NCI-H510A treated with DMSO at 0.1 percent for 48 hours (cell line): Measurements from ENCODE around the gene CCNG1.
A peak's percentile ranks its signal among the peaks of the same experiment; 100 is the strongest.
"Not testable (repeated sequence)": the region's sequence is repeated elsewhere in the genome, so short reads cannot be mapped to it uniquely, and the experiment has no call there.

ENCODE experiments used
- DNase-seq: peaks from one replicate; lab custom pipeline; 2025; lab: John Stamatoyannopoulos, UW

Gene CCNG1

DNA sequence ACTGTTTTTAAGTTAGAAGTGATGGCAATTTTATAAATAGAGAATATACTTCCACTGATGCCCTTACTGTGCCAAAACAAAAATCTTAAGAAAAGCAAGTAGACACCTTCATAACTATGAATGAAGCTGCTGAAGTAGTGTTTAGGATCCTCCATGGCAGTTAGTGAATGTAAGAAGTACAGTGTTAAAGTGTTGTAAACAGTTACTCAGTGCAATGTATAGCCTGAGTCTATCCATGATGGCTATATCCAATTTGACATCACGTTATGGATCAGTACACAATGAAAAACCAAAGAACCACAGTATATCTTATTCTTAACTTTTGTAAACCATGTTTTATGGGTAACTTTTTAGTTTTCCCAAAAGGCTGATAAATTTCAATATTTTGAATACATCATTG is 7.1 kb downstream of the CCNG1 start:
- DNase-seq, result no peak

GRCh38 chr5:163445345-163445744 is 8.0 kb downstream of the CCNG1 start:
- DNase-seq, result no peak

GRCh38 chr5:163447191-163447590 is 9.8 kb downstream of the CCNG1 start:
- no peak for DNase-seq

- DNase-seq, result no peak
Measured at GRCh38 chr5:163447875-163448274, 10.5 kb downstream of the CCNG1 start.

GRCh38 chr5:163448491-163448890 is 11.1 kb downstream of the CCNG1 start:
- DNase-seq, result no peak

- DNase-seq, result no peak
Measured at GRCh38 chr5:163451489-163451888, 14.1 kb downstream of the CCNG1 start.

DNA sequence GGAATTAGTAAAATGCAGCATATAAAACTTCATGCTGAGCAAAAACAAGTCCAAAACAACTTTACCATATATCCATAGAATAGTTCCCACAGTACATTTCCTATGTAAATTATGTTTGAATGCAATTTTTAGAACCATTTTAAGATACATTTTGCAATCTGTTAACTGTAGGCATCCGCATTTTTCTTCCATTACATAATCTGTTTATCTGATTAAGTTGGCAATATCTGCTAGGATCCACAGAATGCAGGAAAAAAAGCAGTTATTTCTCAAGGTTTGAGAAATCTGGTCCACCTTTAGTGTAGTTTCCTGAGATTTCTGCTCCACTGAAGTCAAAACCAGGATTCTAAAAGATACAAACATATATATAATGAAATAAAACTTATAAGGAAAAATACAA is 16.3 kb downstream of the CCNG1 start:
- no peak for DNase-seq

DNA sequence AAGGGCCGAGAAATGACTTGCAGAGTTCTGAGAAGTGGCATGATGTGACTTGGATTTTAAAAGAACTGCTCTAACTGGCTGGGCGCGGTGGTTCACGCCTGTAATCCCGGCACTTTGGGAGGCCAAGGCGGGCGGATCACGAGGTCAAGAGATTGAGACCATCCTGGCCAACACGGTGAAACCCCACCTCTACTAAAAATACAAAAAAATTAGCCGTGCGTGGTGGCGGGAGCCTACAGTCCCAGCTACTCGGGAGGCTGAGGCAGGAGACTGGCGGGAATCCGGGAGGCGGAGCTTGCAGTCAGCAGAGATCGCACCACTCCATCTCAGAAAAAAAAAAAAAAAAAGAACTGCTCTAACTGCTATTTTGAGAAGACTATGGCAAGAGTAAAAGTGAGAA is 18.0 kb downstream of the CCNG1 start:
- DNase-seq, result not testable (repeated sequence)

DNA sequence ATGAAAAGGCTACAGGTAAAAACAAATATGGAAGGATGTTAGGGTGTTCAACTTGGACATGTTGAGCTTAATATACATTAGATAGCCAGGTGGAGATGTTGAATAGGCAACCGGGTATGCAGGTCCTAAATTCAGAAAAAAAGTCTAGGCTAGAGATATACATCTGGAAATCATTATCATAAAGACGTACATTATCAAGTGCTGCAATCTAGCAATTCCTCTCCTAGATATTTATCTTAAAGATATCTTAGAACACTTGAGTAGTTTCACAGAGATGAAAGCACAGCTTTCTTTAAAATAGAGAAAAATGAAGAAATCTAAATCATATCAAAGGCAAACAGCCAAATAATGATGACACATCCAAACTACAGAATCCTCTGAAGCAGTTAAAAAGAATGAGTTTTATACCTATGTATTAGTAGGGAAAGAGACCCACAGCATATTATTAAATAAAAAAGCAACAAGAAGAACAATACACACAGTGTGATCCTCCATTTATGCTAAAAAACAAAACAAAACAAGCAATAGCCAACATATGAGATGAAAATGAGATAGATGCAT is 18.7 kb downstream of the CCNG1 start:
- DNase-seq, result no peak

- DNase-seq, result no peak
Measured at GRCh38 chr5:163456840-163457239, 19.4 kb downstream of the CCNG1 start.

DNA sequence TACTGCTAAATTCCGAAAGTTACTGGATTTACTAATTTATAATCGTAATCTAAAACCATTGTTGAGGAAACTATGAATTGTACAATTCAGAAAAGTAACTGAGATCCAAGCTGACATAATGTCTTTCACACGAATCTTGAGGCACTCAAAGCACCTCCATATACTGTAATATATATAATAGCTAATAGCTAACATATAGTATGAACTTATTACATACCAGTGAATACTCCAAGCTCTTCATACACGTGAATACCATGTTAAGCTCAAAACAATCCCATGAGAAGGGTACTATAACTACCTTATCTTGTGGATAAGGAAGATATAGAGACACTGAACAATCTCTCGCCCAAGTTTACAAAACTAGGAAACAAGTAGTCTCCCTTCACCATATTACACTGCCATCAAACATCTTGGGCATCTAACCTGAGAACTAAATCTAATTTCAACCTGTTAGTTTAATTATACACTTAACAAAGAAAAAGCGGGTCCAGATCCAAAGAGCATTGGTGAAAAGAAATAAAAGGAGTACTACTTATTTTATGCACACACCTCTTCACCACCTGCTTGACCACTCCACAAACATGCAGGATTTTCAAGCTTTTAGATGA is 21.5 kb downstream of the CCNG1 start:
- DNase-seq, result no peak

DNA sequence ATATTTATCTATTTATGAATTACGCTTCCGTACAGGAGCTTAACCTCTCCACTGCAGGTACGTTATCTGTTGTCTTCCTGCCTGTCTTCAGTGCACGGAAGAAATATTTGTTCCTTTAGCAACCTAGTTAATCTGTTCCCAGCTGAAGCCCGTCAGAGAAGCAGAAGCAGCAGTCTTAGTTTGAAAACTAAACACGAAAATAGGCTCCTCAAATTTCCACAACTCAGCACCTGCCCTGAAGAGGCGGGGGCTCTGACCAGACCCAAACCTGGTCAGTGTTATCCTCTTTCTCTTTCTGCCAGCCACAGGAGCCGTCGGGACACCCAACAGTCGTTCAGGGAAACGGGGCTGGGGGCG is 22.0 kb downstream of the CCNG1 start:
- DNase-seq, result peak; percentile 55

GRCh38 chr5:163459819-163460561 is 22.6 kb downstream of the CCNG1 start, which contains the start of gene NUDCD2:
Gene NUDCD2, minus strand, starts transcription at chr5:163460102. Its CDS starts 52 bp downstream, at chr5:163460050.
- DNase-seq, result peak; percentile 89

- DNase-seq, result peak; percentile 24
Measured at GRCh38 chr5:163460562-163461171, 23.3 kb downstream of the CCNG1 start, which contains the start of gene HMMR. Gene HMMR, plus strand, starts transcription at chr5:163460632. Its CDS starts 61 bp downstream, at chr5:163460693.

DNA sequence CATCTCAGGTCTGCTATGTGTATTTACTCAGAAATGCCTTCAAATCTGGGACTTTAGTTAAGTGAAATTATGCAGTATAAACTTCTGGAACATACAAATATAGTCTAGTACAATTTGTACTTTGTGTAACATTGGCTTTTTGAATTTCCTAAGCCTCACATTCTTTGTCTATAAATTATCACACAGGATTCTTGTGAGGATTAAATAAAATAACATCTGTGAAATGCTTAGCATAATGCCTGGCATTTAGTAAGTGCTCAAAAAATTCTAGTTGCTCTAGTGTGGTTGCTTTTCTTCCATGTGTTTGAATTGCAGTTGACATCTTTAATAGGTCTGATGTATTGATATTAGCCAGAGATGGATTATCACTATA is 25.7 kb downstream of the CCNG1 start:
- no peak for DNase-seq

DNA sequence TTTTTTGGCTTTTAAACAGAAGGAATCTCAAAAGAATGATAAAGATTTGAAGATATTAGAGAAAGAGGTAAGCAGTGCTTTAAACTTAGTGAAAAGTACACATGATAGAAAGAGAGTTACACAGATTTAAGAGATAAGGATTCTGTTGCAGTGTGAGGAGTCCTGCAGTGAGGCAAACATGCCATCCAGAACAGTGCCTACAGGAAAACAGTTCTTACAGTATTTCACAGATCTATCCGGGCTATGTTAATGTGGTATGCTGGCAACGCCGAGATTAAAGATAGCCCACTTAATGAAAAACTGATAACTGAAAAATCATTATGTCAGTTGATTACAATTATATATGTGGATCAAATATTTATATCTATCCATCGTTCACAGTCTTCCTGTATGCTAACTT is 30.3 kb downstream of the CCNG1 start:
- DNase-seq, result no peak

DNA sequence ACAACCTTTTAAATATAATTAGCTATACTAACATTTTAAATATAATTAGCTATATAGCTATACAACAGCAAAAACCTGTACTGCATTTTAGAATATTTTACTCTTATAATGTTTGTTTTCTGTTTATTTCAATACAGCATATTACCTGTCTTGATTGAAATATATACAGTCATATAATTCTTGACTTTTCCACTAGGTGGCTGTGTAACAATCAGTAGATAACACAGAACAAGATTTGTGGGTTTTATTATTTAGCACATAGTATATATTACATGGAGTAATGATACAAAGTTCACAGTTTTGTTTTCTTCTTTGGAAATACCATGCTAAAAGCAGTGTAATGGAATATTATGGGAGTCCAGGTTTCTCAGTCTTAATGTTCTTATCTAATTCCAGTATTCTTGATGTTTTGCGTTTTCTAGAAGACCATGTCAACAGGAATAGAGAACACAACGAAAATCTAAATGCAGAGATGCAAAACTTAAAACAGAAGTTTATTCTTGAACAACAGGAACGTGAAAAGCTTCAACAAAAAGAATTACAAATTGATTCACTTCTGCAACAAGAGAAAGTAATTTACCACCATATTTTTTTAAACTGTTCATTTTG is 36.3 kb downstream of the CCNG1 start:
- peak; percentile 6 for DNase-seq

DNA sequence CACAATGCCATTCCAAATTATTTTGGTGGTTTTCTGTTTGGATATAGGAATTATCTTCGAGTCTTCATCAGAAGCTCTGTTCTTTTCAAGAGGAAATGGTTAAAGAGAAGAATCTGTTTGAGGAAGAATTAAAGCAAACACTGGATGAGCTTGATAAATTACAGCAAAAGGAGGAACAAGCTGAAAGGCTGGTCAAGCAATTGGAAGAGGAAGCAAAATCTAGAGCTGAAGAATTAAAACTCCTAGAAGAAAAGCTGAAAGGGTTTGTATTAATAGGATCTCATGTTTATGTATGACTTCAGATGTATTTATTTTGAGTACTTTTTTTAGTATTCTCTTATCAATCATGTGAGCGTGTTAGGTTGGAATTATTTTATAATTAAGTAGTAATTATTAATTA is 38.0 kb downstream of the CCNG1 start:
- DNase-seq, result no peak

GRCh38 chr5:163478126-163478981 is 41.0 kb downstream of the CCNG1 start:
- DNase-seq, result no peak

DNA sequence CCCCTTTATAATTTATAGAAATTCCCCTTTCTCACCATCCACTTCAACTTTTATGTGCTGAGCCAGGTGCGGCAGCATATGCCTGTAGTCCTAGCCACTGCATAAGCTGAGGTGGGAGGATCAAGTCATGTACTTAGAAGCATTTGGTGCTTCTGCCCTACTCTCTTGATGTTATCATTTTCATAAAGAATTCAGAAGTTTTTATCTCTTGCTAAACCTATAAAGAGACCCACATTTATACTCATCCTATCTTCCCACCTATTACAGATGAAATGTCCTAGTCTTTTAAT is 41.5 kb downstream of the CCNG1 start:
- no peak for DNase-seq

GRCh38 chr5:163489055-163489744 is 51.8 kb downstream of the CCNG1 start:
- no peak for DNase-seq
